Subcutaneous adipose tissue (tissue), 4 donors: ENCODE measurements around the gene CEBPA. TPM values are rescaled to one million over a fixed set of nuclear protein-coding genes. Genes with fewer than 3 reads are reported as not detected.

ENCODE experiments used
- total RNA-seq, 4 donors: library from RNA; depleted of rRNA; stranded (reverse); fragments of >200 nt; gene quantifications; one replicate each; pipeline ENCODE4 v1.1.0, GENCODE V29; 2016
- TF ChIP-seq, protein P1 (sequence below): fragments of 450-650 bp; IDR thresholded peaks from one replicate; pipeline ENCODE4 v1.5.1; 2016; ENCODE audit warnings: low read depth, mild to moderate bottlenecking, control low read depth, antibody characterized with exemption, moderate library complexity

Gene CEBPA
- 100 to 1,000 TPM; 114 to 646 (median 258) TPM for total RNA-seq

DNA sequence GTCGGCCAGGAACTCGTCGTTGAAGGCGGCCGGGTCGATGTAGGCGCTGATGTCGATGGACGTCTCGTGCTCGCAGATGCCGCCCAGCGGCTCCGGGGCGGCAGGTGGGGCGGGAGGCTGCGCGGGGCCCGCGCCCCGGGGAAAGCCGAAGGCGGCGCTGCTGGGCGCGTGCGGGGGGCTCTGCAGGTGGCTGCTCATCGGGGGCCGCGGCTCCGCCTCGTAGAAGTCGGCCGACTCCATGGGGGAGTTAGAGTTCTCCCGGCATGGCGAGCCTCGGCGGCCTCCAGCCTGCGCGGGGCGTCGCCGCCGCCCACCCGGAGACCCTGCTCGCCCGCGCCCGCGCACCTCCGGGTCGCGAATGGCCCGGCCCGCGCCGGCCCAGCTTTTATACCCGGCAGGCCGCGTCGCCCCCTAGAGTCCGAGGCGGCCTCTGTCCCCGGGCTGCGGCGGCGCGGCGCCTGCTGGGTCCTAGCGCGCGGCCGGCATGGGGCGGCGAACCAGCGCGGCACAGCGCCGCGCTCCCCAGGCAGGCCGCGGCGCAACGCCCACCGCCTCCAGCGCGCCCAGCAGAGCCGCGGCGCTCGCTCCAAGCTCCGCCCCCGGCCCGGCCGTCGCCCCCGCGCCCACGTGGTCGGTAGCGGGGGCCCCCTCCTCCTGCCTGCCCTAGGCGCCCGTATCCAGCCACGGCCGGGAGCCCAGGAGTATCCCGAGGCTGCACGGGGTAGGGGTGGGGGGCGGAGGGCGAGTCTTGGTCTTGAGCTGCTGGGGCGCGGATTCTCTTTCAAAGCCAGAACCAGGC, at the start of gene CEBPA:
Gene CEBPA, minus strand, starts transcription at position 360 of the 799 bp plus-strand sequence. Its CDS starts 120 bp downstream, at position 240.
- TF ChIP-seq, protein P1, sequence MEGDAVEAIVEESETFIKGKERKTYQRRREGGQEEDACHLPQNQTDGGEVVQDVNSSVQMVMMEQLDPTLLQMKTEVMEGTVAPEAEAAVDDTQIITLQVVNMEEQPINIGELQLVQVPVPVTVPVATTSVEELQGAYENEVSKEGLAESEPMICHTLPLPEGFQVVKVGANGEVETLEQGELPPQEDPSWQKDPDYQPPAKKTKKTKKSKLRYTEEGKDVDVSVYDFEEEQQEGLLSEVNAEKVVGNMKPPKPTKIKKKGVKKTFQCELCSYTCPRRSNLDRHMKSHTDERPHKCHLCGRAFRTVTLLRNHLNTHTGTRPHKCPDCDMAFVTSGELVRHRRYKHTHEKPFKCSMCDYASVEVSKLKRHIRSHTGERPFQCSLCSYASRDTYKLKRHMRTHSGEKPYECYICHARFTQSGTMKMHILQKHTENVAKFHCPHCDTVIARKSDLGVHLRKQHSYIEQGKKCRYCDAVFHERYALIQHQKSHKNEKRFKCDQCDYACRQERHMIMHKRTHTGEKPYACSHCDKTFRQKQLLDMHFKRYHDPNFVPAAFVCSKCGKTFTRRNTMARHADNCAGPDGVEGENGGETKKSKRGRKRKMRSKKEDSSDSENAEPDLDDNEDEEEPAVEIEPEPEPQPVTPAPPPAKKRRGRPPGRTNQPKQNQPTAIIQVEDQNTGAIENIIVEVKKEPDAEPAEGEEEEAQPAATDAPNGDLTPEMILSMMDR: no peak

DNA sequence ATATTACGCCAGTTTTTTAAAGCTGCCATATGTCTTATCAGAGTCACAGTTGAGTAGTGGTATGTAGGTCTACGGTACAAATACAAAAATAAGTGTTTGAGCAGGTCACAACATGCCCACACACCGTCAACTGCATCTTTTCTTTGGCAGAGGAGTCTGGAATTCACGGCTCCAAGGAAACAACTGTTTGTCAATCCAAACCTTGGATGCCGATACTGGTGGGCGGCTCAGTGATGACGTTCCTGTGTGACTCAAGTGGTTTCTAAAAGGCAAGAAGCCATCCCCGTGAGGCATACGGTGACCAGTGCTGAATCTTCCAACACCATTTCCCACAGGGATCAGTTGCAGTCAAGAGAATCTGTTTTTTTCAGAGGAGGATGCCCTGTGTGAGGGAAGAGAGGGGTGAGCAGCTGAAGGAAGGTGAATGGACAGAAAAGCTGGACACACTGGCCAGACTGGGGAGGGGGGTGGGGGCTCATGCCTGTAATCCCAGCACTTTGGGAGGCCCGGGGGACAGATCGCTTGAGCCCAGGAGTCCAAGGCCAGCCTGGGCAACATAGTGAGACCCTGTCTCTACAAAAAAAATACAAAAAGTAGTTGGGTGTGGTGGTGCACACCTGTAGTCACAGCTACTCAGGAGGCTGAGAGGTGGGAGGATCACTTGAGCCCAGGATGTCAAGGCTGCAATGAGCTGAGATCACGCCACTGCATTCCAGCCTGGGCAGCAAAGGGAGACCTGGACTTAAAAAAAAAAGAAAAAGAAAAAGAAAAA, 48.4 kb upstream of the CEBPA start:
- TF ChIP-seq, protein P1: no peak

DNA sequence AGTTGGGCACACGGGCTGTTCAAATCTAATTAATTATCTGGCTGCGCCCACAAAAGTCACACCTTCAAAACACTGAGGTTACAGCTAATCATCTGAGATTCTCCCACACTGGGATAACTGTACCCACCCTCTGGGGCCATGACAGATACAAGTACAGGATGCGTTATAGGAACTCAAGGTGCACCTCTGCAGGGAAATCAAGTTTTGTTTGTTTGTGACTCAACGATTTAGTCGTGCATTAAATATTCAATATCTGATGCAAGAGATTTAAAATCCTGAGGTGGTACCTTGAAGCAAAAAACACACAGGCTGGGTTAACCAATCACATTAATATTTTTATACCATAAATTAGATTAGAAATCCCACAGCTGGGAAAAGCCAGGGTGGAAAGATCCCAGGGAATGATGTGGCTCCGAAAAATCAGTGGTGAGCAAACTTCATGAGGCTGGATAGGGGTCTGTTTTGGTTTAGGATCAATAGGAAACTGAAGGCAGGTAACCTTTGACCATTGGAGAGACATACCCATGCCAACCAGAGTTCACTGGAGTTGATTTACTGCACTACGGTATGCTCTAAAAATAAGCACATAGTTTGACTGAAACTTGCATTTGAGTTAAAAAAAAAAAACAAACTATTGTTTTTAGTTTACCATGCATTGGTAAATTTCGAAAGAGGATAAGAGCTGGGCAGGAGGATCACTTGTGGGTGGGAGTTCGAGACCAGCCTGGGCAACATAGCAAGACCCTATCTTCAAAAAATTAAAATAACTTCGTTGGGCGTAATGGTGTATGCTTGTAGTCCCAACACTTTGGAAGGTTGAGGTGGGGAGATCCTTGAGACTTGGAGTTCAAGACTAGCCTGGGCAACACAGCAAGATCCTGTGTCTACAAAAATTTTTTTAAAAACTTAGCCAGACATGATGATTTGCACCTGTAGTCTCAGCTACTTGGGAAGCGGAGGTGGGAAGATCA, 47.3 kb upstream of the CEBPA start:
- TF ChIP-seq, protein P1: no peak

DNA sequence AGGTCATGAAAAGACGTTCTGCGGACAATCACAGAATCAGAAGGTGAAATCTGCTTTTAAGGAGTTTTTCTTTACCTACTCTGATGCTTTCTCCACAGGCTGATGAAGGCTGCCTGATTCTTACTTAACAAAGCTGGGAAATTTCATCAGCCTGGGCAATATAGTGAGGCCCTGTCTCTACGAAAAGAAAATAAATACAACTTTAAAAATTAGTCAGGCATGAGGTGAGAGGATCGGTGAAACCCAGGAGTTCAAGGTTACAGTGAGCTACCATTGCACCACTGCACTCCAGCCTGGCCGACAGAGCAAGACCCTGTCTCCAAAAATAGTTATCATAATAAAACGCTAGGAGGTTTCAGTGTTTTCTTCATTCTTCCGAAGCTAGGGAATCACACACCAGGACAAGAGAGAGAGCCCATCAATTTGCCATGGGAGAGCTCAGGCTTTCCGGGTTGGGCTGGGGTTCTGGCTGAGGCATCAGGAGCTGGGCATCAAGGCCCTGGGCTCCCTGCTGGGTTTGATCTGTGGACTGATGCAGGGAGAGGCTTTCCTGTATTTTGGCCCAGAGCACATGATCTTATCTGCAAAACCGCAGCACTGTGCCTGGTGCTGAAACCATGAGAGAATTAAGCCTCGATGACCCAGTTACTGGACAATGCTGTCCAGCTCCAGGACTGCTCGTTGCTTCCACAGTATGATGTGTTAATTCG, 46.1 kb upstream of the CEBPA start:
- TF ChIP-seq, protein P1: no peak

DNA sequence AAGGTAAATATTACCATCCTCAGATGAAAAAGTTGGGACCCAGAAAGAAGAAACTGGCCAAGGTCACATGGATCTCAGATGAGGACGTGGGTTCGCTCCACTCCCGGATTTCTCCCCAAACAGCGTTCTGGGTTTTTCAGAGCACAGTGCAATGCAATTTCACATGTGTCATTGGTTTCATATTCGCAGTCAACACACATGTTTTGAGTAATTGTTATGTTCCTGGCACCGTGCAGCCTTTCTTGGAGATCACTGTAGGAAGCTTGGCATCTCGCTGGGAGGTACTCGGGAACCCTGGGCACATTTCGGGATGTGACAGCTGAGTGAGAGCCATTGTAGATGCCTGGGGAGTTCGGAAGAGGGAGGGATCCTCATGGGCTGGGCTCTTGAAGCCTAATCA, 45.0 kb upstream of the CEBPA start:
- TF ChIP-seq, protein P1: no peak

DNA sequence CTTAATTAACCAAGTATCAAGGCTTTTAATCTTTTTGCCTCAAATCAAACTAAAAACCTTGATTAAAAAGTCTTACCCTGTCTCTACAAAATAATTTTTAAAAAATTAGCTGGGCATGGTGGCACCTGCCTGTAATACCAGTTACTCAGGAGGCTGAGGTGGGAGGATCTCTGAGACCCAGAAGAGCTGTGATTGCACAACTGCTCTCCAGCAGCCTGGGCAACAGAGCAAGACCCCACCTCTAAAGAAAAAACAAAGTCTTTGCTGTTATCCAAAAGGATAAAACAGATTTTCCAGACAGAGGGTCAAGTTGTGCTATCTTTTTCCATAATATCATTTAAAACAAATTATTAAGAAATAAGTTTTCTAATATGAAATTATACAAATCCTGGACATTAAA, 44.3 kb upstream of the CEBPA start:
- TF ChIP-seq, protein P1: no peak
